Measurements from ENCODE around the gene UBE2E1.
A peak's percentile ranks its signal among the peaks of the same experiment; 100 is the strongest.

The UBE2E1 gene

DNA sequence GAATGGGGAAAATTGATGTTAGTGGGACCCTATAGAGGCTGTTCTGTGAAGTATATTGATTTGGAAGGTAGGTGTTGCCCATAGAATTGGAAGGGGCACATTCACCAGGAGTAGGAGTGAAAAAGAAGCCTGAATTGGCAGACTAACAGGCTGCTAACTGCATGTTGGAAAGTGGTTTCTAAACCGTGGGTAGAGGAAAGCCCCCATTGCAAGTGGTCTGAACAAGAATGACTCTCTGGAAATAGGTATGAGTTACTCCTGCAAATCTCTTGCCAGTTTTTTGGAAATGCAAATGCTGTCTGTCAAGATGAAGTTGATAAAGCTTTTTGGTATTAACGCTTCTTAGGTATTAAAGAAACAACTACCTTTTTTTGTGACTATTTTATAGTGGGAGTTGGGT is 3.5 kb downstream of the UBE2E1 start:
- TF ChIP-seq, protein P1, sequence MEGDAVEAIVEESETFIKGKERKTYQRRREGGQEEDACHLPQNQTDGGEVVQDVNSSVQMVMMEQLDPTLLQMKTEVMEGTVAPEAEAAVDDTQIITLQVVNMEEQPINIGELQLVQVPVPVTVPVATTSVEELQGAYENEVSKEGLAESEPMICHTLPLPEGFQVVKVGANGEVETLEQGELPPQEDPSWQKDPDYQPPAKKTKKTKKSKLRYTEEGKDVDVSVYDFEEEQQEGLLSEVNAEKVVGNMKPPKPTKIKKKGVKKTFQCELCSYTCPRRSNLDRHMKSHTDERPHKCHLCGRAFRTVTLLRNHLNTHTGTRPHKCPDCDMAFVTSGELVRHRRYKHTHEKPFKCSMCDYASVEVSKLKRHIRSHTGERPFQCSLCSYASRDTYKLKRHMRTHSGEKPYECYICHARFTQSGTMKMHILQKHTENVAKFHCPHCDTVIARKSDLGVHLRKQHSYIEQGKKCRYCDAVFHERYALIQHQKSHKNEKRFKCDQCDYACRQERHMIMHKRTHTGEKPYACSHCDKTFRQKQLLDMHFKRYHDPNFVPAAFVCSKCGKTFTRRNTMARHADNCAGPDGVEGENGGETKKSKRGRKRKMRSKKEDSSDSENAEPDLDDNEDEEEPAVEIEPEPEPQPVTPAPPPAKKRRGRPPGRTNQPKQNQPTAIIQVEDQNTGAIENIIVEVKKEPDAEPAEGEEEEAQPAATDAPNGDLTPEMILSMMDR (IDR thresholded peaks at IDR 0.05; ENCODE audit: extremely low read depth, insufficient read depth, missing control alignments), result no peak
- in situ Hi-C loops (cut with MboI; ENCODE audit: low pct_unique_long_range_greater_than_20kb, low sequenced_read_pairs, unreplicated experiment), result no loop called here
- peak; percentile 34 for DNase-seq (ENCODE audit: low spot score)

DNA sequence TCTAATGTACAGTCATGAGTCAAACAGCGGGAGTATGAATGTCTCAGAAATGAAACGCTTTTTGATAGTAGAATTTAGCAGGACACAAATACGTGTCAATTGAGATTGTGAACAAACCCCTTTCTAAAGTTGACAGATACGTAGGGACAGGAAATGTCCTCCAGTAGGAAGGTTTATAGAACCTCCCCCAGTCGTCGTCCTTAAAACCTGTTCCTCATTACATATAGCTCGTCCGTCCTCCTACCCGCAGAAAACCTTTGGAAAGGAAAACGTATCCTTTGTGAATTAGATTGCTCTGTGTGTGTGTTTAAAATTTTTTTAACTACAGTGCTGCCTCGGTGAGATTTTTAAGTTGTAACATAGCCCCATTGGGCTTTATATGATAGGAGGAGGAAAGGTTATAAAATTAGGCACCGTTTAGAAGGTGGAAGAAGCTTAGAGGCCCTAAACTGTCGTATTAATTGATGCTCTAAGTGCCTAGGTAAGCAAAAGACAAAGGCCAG is 4.1 kb downstream of the UBE2E1 start:
- TF ChIP-seq, protein P1 (IDR thresholded peaks at IDR 0.05; ENCODE audit: extremely low read depth, insufficient read depth, missing control alignments), result no peak
- in situ Hi-C loops (cut with MboI; ENCODE audit: low pct_unique_long_range_greater_than_20kb, low sequenced_read_pairs, unreplicated experiment), result no loop called here
- DNase-seq (ENCODE audit: low spot score), result peak; percentile 47

DNA sequence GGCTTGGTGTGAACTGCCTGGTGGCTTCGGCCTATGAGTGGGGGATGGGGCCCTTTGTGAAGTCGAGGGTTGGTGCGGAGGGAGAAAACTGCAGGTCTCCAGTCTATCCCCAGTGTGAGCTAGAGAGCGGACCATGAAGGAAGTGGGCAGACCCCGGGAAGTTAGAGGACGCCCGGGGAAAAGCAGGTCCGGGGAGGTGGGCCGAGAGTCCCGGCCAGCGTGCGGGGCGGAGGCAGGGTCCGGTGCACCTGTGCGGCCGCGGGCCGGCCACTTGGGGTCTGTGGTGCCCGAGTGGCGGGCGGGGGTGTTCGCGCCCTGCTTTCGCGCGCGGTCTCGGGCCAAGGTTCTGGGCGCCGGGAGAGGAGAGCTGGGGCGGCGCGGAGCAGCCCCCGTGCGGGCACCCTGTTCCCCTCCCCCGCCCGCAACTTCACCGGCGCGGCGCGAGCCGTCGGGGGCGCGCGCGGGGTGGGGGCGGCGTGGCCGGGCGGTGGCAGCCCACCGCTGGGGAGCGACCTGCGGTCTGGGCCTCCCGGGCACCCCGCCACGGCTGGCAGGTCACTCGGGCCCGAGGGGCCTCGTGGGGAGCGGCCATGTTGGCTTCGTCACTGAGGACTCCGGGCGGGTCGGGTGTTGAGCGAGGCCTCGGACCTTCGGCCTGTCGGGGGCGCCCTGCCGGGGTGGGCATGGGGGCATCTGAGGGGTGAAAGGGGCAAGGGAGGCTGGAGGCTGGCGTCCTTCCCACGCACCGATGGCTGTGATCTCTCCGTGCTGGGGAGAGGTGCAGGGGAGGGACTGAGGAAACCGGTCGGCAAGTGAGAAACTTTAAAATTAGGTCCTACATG is 4.8 kb downstream of the UBE2E1 start:
- TF ChIP-seq, protein P1 (IDR thresholded peaks at IDR 0.05; ENCODE audit: extremely low read depth, insufficient read depth, missing control alignments), result peak; percentile 43
- in situ Hi-C loops (cut with MboI; ENCODE audit: low pct_unique_long_range_greater_than_20kb, low sequenced_read_pairs, unreplicated experiment), result no loop called here
- DNase-seq (ENCODE audit: low spot score), result peak; percentile 59

DNA sequence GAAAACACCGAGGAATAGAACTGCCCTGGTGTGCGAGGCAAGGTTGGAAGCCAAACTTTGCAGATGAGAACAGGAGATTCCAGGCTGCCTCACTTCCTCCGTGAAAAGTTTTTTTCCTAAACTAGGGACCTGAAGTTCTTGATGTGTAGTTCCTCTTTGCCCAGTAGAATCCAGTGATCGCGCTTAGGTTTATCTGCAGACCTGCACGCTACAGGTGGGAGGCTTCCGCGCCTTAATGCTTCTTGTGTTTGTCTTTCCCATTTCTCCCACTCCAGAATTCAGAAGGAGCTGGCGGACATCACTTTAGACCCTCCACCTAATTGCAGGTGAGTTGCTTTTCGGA is 5.4 kb downstream of the UBE2E1 start:
- TF ChIP-seq, protein P1 (IDR thresholded peaks at IDR 0.05; ENCODE audit: extremely low read depth, insufficient read depth, missing control alignments), result no peak
- DNase-seq (ENCODE audit: low spot score), result peak; percentile 31
- in situ Hi-C loops (cut with MboI; ENCODE audit: low pct_unique_long_range_greater_than_20kb, low sequenced_read_pairs, unreplicated experiment), result no loop called here

DNA sequence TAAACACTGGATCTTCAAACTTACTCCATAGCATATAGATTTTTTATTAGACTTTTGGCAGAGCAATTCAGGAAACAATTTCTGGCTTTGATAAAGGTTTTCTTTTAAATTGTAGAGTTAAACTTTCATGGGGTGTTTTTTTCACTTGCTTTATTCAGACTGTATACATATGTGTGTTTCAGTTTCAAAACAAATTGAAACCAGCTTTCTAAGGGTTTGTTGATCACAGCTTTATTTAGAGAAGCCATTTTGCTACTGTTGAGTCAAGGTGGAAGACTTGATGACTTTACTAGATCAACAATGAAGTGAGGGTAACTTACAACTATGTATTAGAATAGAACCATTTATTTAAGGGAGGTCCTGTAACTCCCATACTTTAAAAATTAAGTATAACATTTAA is 6.2 kb downstream of the UBE2E1 start:
- peak; percentile 71 for DNase-seq (ENCODE audit: low spot score)
- TF ChIP-seq, protein P1 (IDR thresholded peaks at IDR 0.05; ENCODE audit: extremely low read depth, insufficient read depth, missing control alignments), result no peak
- in situ Hi-C loops (cut with MboI; ENCODE audit: low pct_unique_long_range_greater_than_20kb, low sequenced_read_pairs, unreplicated experiment), result no loop called here

DNA sequence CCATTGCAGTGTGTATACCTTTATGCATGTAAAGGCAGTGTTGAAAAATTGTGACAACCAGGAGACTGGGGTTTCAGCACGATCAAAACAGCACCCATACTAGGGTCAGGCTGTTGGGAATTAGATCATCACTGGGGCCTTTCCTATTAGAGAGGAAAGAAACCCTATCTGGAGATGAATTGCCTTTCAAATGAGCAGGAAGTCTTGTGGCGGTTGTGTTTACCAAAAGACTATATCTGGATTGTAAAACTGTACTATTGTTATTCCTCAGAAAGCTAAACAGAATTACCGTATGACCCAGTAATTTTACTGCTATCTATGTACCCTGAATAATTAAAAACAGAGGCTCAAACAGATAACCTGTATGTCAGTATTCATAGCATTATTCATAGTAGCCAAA is 10.1 kb downstream of the UBE2E1 start:
- DNase-seq (ENCODE audit: low spot score), result no peak
- in situ Hi-C loops (cut with MboI; ENCODE audit: low pct_unique_long_range_greater_than_20kb, low sequenced_read_pairs, unreplicated experiment), result no loop called here
- TF ChIP-seq, protein P1 (IDR thresholded peaks at IDR 0.05; ENCODE audit: extremely low read depth, insufficient read depth, missing control alignments), result no peak

All from GM13977 (cell line).